ENCODE data around the gene CFAP20.
"Not testable (repeated sequence)": the region's sequence is repeated elsewhere in the genome, so short reads cannot be mapped to it uniquely, and the experiment has no call there.

CFAP20 gene

DNA sequence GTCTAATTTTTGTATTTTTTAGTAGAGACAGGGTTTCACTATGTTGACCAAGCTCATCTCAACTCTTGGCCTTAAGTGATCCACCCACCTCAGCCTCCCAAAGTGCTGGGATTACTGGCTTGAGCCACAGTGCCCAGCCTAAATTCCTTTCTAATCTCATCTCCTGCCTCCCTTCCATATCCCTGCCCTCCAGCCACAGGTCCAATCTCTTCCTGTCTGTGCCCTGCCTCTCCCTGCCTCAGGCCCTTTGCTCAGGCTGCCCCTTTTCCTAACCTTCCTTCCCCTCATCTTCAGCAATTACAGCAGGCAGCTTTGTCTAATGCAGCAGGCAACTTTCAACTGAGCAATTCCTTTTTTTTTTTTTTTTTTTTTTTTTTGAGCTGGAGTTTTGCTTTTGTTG lies 46.8 kb downstream of the CFAP20 start:
- no peaks in the 10 kb centered on the region for H3K27me3 ChIP-seq (ENCODE audit: low read length)
- no peak overlapping the region for H3K4me3 ChIP-seq (ENCODE audit: insufficient read depth, low read length, poor library complexity, severe bottlenecking)
- H3K4me2 ChIP-seq (ENCODE audit: low read depth, low read length, poor library complexity, severe bottlenecking): no peak overlapping the region
- H3F3A ChIP-seq (ENCODE audit: insufficient read depth): no peaks in the 10 kb centered on the region
- no peak overlapping the region for H3K27ac ChIP-seq (ENCODE audit: low read depth, low read length)
- H3K9ac ChIP-seq (ENCODE audit: low read length): no peak overlapping the region
- H3K79me2 ChIP-seq (ENCODE audit: insufficient read depth, low read length): no peaks in the 10 kb centered on the region
- no peaks in the 10 kb centered on the region for H3K36me3 ChIP-seq (ENCODE audit: low read length)
- TF ChIP-seq, protein P1, sequence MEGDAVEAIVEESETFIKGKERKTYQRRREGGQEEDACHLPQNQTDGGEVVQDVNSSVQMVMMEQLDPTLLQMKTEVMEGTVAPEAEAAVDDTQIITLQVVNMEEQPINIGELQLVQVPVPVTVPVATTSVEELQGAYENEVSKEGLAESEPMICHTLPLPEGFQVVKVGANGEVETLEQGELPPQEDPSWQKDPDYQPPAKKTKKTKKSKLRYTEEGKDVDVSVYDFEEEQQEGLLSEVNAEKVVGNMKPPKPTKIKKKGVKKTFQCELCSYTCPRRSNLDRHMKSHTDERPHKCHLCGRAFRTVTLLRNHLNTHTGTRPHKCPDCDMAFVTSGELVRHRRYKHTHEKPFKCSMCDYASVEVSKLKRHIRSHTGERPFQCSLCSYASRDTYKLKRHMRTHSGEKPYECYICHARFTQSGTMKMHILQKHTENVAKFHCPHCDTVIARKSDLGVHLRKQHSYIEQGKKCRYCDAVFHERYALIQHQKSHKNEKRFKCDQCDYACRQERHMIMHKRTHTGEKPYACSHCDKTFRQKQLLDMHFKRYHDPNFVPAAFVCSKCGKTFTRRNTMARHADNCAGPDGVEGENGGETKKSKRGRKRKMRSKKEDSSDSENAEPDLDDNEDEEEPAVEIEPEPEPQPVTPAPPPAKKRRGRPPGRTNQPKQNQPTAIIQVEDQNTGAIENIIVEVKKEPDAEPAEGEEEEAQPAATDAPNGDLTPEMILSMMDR (IDR thresholded peaks at IDR 0.05; ENCODE audit: insufficient read depth, low read length, poor library complexity, severe bottlenecking): no peak
- H3K9me2 ChIP-seq (replicated peaks; ENCODE audit: insufficient read depth, low read length): no peaks in the 10 kb centered on the region
- H4K20me1 ChIP-seq (ENCODE audit: low read depth, low read length): no peaks in the 10 kb centered on the region
- no peaks in the 10 kb centered on the region for H3K9me3 ChIP-seq (ENCODE audit: insufficient read depth, low read length)
- no peak overlapping the region for H2AFZ ChIP-seq (ENCODE audit: low read depth, low read length, severe bottlenecking)

DNA sequence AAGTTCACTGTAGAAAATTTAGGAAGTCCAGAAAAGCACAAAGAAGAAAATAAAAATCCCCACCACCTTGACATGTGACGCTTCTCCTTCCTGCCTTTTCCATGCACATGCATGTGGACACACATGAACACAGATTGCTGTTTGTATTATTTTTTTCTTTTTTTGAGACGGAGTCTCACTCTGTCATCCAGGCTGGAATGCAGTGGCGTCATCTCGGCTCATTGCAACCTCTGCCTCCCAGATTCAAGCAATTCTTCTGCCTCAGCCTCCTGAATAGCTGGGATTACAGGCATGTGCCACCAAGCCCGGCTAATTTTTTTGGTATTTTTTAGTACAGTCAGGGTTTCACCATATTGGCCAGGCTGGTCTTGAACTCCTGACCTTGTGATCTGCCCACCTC lies 48.5 kb downstream of the CFAP20 start:
- not testable (repeated sequence) for H3K4me2 ChIP-seq (ENCODE audit: low read depth, low read length, poor library complexity, severe bottlenecking); H3K4me3 ChIP-seq (ENCODE audit: insufficient read depth, low read length, poor library complexity, severe bottlenecking); H3K9me3 ChIP-seq (ENCODE audit: insufficient read depth, low read length)

DNA sequence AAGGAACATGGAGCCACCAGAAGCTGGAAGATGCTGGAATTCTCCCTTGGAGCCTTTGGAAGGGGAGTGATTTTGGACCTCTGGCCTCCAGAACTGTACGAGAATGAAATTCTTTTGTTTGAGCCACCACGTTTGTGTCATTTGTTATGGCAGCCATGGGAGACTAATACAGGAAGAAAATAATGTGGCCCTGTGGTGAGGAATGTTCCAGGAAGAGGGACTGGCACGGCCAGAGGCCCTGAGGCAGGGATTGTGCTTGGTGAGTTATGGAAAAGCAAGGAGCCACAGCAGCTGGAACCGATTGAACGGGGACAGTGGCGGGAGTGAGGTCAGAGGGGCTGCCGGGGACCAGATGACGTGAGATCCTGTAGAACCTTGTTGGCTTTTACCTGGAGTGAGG lies 51.4 kb downstream of the CFAP20 start:
- no peak overlapping the region for H3K4me2 ChIP-seq (ENCODE audit: low read depth, low read length, poor library complexity, severe bottlenecking)
- no peaks in the 10 kb centered on the region for H3K9me2 ChIP-seq (replicated peaks; ENCODE audit: insufficient read depth, low read length)
- no peak for TF ChIP-seq EZH2phosphoT487 (conservative IDR thresholded peaks at IDR 0.05; ENCODE audit: low read length)
- TF ChIP-seq, protein P1 (IDR thresholded peaks at IDR 0.05; ENCODE audit: insufficient read depth, low read length, poor library complexity, severe bottlenecking): no peak
- H2AFZ ChIP-seq (ENCODE audit: low read depth, low read length, severe bottlenecking): no peak overlapping the region
- no peaks in the 10 kb centered on the region for H3K27me3 ChIP-seq (ENCODE audit: low read length)
- H3K27ac ChIP-seq (ENCODE audit: low read depth, low read length): no peak overlapping the region
- H3K9ac ChIP-seq (ENCODE audit: low read length): no peak overlapping the region
- no peaks in the 10 kb centered on the region for H3K36me3 ChIP-seq (ENCODE audit: low read length)
- no peak overlapping the region for H3K4me3 ChIP-seq (ENCODE audit: insufficient read depth, low read length, poor library complexity, severe bottlenecking)
- H4K20me1 ChIP-seq (ENCODE audit: low read depth, low read length): no peaks in the 10 kb centered on the region
- H3K79me2 ChIP-seq (ENCODE audit: insufficient read depth, low read length): no peaks in the 10 kb centered on the region
- no peaks in the 10 kb centered on the region for H3F3A ChIP-seq (ENCODE audit: insufficient read depth)
- H3K9me3 ChIP-seq (ENCODE audit: insufficient read depth, low read length): no peaks in the 10 kb centered on the region

More for the DNA sequence above, 48.5 kb downstream of the CFAP20 start:
- not testable (repeated sequence) for H3K9me2 ChIP-seq (replicated peaks; ENCODE audit: insufficient read depth, low read length); H3K9ac ChIP-seq (ENCODE audit: low read length); H2AFZ ChIP-seq (ENCODE audit: low read depth, low read length, severe bottlenecking); H3K27ac ChIP-seq (ENCODE audit: low read depth, low read length); H3K79me2 ChIP-seq (ENCODE audit: insufficient read depth, low read length); H3F3A ChIP-seq (ENCODE audit: insufficient read depth); H4K20me1 ChIP-seq (ENCODE audit: low read depth, low read length); H3K27me3 ChIP-seq (ENCODE audit: low read length); H3K36me3 ChIP-seq (ENCODE audit: low read length)

DNA sequence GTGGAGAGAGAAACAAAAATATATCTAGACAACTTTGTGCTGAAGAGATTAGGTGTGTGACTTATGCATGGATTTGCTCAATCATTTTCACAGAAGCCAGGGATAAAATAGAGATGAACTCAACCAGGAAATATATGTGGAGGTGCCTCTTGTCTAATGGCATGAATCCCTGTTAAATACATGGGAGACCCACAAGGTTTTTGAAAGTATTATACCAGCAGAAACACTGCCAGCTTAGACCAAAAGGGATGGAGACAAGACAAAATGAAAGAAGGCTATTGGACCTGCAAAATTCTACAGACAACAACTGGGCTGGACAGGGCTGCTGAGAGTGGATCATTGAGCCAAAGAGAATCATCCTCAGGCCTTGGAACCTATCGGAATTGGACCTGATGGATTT lies 52.7 kb downstream of the CFAP20 start:
- Histone ChIP-seq H3K9me2 (replicated peaks; ENCODE audit: insufficient read depth, low read length) (no peaks in the 10 kb centered on the region), H3K4me2 (ENCODE audit: low read depth, low read length, poor library complexity, severe bottlenecking) (no peak overlapping the region), H3F3A (ENCODE audit: insufficient read depth) (no peaks in the 10 kb centered on the region), H2AFZ (ENCODE audit: low read depth, low read length, severe bottlenecking) (no peak overlapping the region), H3K9me3 (ENCODE audit: insufficient read depth, low read length) (peaks cover 10% of the 10 kb centered on the region; the same call in 1 of the 2 replicates), H3K36me3 (ENCODE audit: low read length) (no peaks in the 10 kb centered on the region), H3K79me2 (ENCODE audit: insufficient read depth, low read length) (no peaks in the 10 kb centered on the region), H3K27ac (ENCODE audit: low read depth, low read length) (no peak overlapping the region), H3K27me3 (ENCODE audit: low read length) (no peaks in the 10 kb centered on the region), H3K4me3 (ENCODE audit: insufficient read depth, low read length, poor library complexity, severe bottlenecking) (no peak overlapping the region), H4K20me1 (ENCODE audit: low read depth, low read length) (no peaks in the 10 kb centered on the region), H3K9ac (ENCODE audit: low read length) (no peak overlapping the region)
- TF ChIP-seq, protein P1 (IDR thresholded peaks at IDR 0.05; ENCODE audit: insufficient read depth, low read length, poor library complexity, severe bottlenecking): no peak
- TF ChIP-seq EZH2phosphoT487 (conservative IDR thresholded peaks at IDR 0.05; ENCODE audit: low read length): no peak

Measured in SU-DHL-6 (cell line).